Activated naive CD4-positive, alpha-beta T cell treated with anti-CD3 and anti-CD28 coated beads, Interleukin-2, amount 10 ng/mL, durations not matched to agents 7 days and 5 days (primary cell): ENCODE data around the gene TREM2.
A peak's percentile ranks its signal among the peaks of the same experiment; 100 is the strongest.
"Not testable (repeated sequence)": the region's sequence is repeated elsewhere in the genome, so short reads cannot be mapped to it uniquely, and the experiment has no call there.

Experiments used
- CTCF ChIA-PET: fragments of 350-600 bp; sonication (Branson Sonifier 250); formaldehyde crosslinking; loops from one replicate; lab custom pipeline; 2021; ENCODE audit warnings: antibody characterized with exemption; lab: Charles Lee
- DNase-seq: peaks from one replicate; pipeline ENCODE4 v3.0.0-alpha.2; 2020
- H3K27ac Mint-ChIP-seq: one replicate; pipeline ENCODE4 v1.8.0; 2021; ENCODE audit warnings: mild to moderate bottlenecking, moderate library complexity, mixed read lengths
- H3K27me3 Mint-ChIP-seq: one replicate; pipeline ENCODE4 v1.8.0; 2021; ENCODE audit warnings: mild to moderate bottlenecking, mixed read lengths
- H3K36me3 Mint-ChIP-seq: one replicate; pipeline ENCODE4 v1.8.0; 2021; ENCODE audit warnings: mixed read lengths
- H3K4me1 Mint-ChIP-seq: one replicate; pipeline ENCODE4 v1.8.0; 2021; ENCODE audit warnings: mixed read lengths
- H3K4me3 Mint-ChIP-seq: one replicate; pipeline ENCODE4 v1.8.0; 2021; ENCODE audit warnings: mild to moderate bottlenecking, moderate library complexity, mixed read lengths
- H3K9me3 Mint-ChIP-seq: one replicate; pipeline ENCODE4 v1.8.0; 2021; ENCODE audit warnings: mixed read lengths

Gene TREM2

DNA sequence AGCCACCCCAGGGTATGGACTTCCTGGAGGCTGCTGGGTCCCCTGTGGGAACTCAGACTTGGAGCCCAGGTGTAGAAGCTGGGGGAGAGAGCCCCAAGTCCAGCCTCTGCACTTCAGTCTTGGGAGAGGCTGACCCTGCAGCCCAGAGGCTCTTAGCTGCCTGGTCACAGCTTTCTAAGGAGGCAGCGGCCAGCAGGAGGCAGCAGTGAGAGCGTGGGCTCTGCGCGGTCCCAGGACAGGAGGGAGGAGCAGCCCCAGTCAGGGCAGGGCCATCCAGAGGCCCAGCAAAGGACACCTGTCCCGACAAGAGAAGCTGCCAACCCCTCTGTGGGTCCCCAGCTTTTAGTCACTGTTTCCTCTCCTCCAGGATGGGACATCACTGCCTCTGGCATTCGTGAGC is 28.7 kb upstream of the TREM2 start:
- DNase-seq, result no peak
- CTCF ChIA-PET, result interaction anchor here (0.8 to 1.6 kb wide), 3 partner anchors 9 to 127 kb away, joined by 3 to 14 read pairs (median 6); no protein-coding TSS in a partner anchor
- Mint-ChIP-seq H3K4me3 (no peak overlapping the region), H3K9me3 (peaks cover 18% of the 10 kb centered on the region), H3K36me3 (peaks cover 67% of the 10 kb centered on the region), H3K27ac (no peak overlapping the region), H3K4me1 (peaks cover 69% of the 10 kb centered on the region), H3K27me3 (no peaks in the 10 kb centered on the region)

DNA sequence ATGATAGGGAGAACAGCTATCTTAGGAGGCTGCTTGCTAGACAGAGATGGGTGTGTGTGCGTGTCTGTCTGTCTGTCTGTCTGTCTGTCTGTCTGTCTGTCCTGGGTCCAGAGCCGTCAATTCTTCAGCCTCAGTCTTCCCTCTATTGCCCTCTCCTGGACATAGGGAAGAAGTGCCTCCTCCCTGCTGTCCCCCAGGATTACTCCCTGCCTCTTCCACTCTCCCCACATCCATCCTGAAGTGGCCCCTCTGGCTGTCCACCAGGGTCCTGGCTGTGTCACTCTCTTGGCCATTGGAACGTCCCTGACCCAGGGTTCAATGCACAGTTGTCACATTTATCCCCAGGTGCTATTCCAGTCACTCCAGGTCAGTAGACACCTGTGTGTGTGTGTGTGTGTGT is 27.9 kb upstream of the TREM2 start:
- no peaks in the 10 kb centered on the region for H3K27me3 Mint-ChIP-seq
- H3K4me3 Mint-ChIP-seq, result no peak overlapping the region
- peaks cover 69% of the 10 kb centered on the region for H3K4me1 Mint-ChIP-seq
- no peak overlapping the region for H3K27ac Mint-ChIP-seq
- H3K9me3 Mint-ChIP-seq, result peaks cover 18% of the 10 kb centered on the region
- DNase-seq, result no peak
- CTCF ChIA-PET, result interaction anchor here (1.0 kb wide), 1 partner anchor 8 kb away, joined by 3 read pairs; no protein-coding TSS in a partner anchor
- H3K36me3 Mint-ChIP-seq, result peaks cover 59% of the 10 kb centered on the region

DNA sequence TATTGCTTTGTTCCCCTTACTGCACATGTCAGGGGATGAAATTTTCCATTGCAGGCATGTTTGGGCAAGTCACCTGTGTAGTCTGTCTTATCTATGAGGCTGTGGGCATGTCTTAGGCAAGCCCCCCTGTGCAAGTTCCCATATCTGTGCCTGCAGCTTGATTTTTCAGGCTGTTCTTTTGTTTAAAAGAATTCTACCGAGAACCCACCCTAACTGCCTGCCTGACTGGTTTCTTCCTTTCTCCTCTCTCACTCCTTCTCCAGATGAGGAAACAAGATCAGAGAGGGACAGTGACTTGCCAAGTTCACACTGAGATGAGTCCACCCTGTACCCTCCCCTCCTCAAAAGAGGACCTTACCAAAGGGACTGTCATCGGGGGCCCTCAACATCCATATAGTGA is 27.1 kb upstream of the TREM2 start:
- Mint-ChIP-seq H3K27ac (peak overlapping the region; percentile 37), H3K4me1 (peaks cover 69% of the 10 kb centered on the region), H3K27me3 (no peaks in the 10 kb centered on the region), H3K9me3 (peaks cover 18% of the 10 kb centered on the region), H3K36me3 (peaks cover 51% of the 10 kb centered on the region), H3K4me3 (no peak overlapping the region)
- DNase-seq, result no peak
- CTCF ChIA-PET, result interaction anchor here (1.0 kb wide), 1 partner anchor 8 kb away, joined by 3 read pairs; no protein-coding TSS in a partner anchor

DNA sequence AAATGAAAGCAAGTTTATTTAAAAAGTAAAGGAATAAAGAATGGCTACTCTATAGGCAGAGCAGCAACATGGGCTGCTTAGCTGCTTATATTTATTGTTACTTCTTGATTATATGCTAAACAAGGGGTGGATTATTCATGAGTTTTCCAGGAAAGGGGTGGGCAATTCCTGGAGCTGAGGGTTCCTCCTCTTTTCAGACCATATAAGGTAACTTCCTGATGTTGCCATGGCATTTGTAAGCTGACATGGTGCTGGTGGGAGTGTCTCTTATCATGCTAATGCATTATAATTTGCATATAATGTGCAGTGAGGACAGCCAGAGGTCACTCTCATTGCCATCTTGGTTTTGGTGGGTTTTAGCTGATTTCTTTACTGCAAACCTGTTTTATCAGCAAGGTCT is 26.1 kb upstream of the TREM2 start:
- not testable (repeated sequence) for H3K27ac Mint-ChIP-seq, H3K4me3 Mint-ChIP-seq, H3K27me3 Mint-ChIP-seq, DNase-seq
- H3K4me1 Mint-ChIP-seq, result peaks cover 62% of the 10 kb centered on the region
- peaks cover 18% of the 10 kb centered on the region for H3K9me3 Mint-ChIP-seq
- H3K36me3 Mint-ChIP-seq, result peaks cover 42% of the 10 kb centered on the region
- CTCF ChIA-PET, result interaction anchor here (1.0 kb wide), 1 partner anchor 179 kb away, joined by 3 read pairs; no protein-coding TSS in a partner anchor

DNA sequence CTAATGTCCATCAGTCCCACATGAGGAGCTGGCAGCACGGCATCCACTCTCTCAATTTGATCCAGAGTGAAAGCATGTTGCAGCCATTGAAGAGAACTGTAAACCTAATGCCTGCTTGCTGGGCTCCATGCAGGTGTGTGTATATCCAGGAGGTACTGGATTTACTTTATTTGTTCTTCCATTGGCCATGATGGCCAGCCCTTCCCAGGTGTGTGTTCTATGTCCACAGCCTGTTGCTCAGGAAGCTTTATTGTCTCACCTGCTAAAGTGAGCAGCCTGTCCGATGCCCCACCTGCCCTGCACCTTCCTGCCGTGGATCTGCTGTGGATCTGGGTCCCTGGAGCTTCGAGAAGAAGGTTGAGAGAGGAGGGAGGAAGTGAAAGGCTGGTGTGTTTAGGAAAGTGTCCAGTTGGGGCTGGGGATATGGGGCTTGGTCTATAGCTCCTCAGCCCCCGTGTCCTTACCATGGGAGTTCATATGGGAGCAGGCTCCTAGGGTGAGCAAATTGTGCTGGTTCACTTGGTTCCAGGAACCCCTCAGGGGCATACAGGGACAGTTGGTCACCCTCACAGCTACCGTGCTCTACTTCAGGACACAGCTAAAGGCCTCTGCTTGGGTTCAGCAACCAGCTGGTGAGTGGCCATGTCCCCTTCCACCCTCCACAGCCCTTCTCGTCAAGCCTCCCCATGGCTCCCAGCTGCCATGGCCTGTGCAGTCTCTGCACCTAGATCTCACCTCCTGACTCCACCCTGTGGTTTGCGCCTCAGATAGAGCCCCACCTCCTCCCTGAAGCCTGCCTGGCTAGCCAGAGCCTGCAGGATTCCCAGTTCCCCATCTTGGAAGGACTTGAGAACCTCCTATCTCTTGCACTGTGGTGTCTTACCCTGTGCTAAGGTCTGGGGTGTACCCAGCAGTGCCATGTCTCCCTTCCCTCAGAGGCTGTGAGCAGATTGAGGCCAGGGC is 25.3 kb upstream of the TREM2 start:
- Mint-ChIP-seq H3K4me1 (peaks cover 60% of the 10 kb centered on the region), H3K36me3 (peaks cover 38% of the 10 kb centered on the region), H3K27ac (peak overlapping the region; percentile 81), H3K27me3 (no peaks in the 10 kb centered on the region), H3K4me3 (no peak overlapping the region), H3K9me3 (peaks cover 18% of the 10 kb centered on the region)
- CTCF ChIA-PET, result interaction anchor here (0.9 to 1.0 kb wide), 2 partner anchors 90 to 180 kb away, joined by 3 read pairs; no protein-coding TSS in a partner anchor
- DNase-seq, result no peak

DNA sequence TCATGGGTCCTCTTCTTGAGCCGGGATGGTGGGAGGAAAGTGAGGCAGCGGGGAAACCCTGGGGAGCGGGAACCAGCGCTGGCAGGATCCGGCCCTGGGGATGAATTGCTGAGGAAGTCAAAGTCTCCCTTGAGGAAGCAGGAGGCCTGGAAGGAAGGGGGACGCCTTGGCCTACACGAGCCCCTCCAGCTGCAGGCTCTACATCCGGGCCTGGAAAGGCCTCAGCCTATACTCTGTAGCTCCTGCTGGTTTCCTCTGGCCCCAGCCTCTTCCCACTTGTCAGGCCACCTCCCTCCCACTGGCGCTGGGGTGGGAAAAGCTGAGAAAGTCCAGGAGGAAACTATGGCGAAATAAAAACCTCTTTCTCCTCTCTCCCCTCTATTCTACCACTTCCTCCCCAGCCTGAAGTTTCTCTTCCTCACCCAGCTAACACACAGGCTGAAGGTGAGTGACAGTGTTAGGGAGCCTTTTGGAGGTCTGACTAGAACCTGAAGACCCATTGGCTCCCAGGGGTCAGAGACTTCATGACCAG is 23.2 kb upstream of the TREM2 start:
- Mint-ChIP-seq H3K9me3 (peaks cover 18% of the 10 kb centered on the region), H3K36me3 (peaks cover 22% of the 10 kb centered on the region), H3K4me3 (no peak overlapping the region), H3K4me1 (peaks cover 73% of the 10 kb centered on the region), H3K27me3 (peaks cover 3% of the 10 kb centered on the region), H3K27ac (no peak overlapping the region)
- DNase-seq, result no peak
- CTCF ChIA-PET, result interaction anchor here (0.6 to 1.2 kb wide), 3 partner anchors 14 to 147 kb away, joined by 3 to 4 read pairs (median 3); no protein-coding TSS in a partner anchor

DNA sequence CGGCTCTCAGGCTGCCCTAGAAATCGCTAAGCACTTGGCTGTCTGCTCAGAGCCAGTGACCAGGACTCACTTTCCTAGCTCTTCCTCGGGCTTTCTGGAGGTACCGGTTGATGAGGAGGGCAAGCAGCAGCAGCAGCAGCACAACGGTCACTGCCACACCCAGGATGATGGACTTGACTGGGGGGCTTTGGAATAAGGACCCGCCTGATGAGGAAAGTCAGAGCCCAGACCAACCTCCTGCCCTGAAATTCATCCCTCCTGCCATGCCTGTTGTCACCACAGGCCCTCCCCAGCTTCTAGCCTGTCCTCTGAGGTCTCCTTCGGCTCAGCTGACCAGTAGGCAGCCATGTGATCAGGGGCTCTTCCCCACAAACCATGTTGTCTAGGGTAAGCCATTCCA is 21.8 kb upstream of the TREM2 start:
- peaks cover 10% of the 10 kb centered on the region for H3K36me3 Mint-ChIP-seq
- H3K4me1 Mint-ChIP-seq, result peaks cover 69% of the 10 kb centered on the region
- H3K27ac Mint-ChIP-seq, result no peak overlapping the region
- CTCF ChIA-PET, result interaction anchor here (0.8 to 1.5 kb wide), 3 partner anchors 11 to 129 kb away, joined by 3 read pairs; no protein-coding TSS in a partner anchor
- no peak for DNase-seq
- peaks cover 7% of the 10 kb centered on the region for H3K9me3 Mint-ChIP-seq
- no peak overlapping the region for H3K4me3 Mint-ChIP-seq
- peaks cover 11% of the 10 kb centered on the region for H3K27me3 Mint-ChIP-seq

DNA sequence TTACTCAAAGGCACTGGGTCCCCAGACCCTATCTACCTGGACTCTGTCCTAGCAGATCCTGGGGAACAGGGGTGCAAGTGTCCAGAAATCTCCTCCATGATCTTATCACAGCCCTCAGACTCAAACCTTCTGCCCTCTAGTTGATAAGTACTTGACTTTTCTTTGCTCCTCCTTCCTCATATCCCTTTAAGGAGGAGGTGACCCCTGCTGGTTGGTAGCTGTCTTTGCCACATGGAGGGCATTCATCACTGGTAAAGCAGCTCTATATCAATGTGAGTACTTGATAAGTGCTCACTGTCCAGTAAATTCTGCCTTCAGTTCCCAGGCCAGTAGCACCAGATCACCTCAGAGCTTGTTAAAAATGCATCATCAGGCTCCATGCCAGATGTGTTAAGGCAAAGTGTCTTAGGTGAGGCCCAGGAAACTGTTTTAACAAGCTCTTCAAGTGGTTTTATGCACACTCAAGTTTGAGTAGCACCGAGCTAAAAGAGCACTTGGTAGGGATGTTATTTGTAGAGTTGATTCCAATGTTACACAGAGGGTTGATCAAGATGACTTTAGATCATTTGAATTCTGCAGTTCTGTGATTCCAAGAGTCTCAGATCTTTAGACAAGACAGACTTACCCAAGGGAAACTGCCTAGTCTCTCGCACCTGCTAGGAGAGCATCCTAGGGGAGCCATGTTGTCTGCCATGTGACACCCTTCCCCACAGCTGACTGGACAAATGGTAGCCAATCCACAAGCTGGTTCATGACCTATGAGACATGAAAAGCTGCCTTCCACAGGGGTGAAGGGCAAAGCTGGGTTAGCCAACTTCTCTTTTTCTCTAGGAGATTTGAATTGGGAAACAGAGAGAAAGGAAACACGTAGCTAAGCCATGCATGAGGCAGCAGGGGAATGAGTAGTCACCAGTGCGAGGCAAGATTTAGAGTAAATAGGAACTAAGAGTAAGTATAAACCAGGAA is 19.4 kb upstream of the TREM2 start:
- Mint-ChIP-seq H3K27me3 (peaks cover 19% of the 10 kb centered on the region), H3K36me3 (no peaks in the 10 kb centered on the region), H3K27ac (no peak overlapping the region), H3K9me3 (no peaks in the 10 kb centered on the region), H3K4me1 (peaks cover 45% of the 10 kb centered on the region), H3K4me3 (no peak overlapping the region)
- CTCF ChIA-PET, result interaction anchor here (0.6 to 3.4 kb wide), 28 partner anchors 8 to 470 kb away, joined by 3 to 58 read pairs (median 5); partner anchors contain the start of genes NFYA and OARD1
- DNase-seq, result peak; percentile 75

DNA sequence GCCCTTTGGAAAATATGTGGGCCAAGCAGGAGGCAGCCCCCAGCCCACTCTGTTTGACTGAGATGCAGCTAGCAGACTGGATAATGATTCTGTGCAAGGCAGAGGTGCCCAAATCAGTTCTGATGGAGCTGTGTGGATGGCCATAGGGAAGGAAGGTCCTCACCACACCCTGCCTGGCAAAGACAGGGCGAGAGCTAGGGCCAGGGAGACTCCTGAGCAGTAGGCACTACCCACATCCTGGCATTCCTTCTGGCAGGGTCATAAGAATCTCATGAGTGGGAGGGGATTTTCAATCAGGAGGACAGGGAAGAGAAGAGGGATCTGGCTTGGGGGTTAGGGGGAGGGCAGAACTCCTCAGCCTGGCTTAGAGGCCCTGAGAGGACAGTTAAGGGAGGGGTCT is 18.6 kb upstream of the TREM2 start:
- H3K27me3 Mint-ChIP-seq, result peaks cover 27% of the 10 kb centered on the region
- H3K9me3 Mint-ChIP-seq, result no peaks in the 10 kb centered on the region
- DNase-seq, result no peak
- H3K4me1 Mint-ChIP-seq, result peaks cover 37% of the 10 kb centered on the region
- no peaks in the 10 kb centered on the region for H3K36me3 Mint-ChIP-seq
- H3K4me3 Mint-ChIP-seq, result no peak overlapping the region
- H3K27ac Mint-ChIP-seq, result no peak overlapping the region
- CTCF ChIA-PET, result interaction anchor here (0.6 to 3.4 kb wide), 18 partner anchors 11 to 471 kb away, joined by 3 to 58 read pairs (median 5); no protein-coding TSS in a partner anchor

DNA sequence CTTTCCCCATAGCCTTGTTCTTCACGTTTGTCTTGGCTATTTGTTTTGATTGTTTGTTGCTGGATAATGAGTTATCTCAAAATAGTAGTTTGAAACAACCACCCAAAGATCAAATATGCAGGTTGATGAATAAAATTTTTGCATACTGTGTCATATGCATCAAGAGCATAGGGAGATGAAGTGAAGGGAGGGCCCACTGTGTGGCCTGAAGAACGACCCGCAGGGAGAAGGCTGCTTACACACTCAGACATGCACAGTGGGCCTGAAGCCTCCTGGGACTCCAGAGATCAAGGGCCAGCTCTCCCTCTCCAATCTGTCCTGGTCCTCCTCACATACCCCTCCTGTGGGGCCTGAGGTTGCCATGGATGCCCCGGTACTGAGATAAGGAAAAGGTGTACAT is 16.2 kb upstream of the TREM2 start:
- Mint-ChIP-seq H3K27me3 (peaks cover 38% of the 10 kb centered on the region), H3K4me3 (no peak overlapping the region), H3K27ac (no peak overlapping the region), H3K9me3 (no peaks in the 10 kb centered on the region), H3K4me1 (peaks cover 19% of the 10 kb centered on the region), H3K36me3 (no peaks in the 10 kb centered on the region)
- CTCF ChIA-PET, result no interaction called here
- DNase-seq, result no peak

DNA sequence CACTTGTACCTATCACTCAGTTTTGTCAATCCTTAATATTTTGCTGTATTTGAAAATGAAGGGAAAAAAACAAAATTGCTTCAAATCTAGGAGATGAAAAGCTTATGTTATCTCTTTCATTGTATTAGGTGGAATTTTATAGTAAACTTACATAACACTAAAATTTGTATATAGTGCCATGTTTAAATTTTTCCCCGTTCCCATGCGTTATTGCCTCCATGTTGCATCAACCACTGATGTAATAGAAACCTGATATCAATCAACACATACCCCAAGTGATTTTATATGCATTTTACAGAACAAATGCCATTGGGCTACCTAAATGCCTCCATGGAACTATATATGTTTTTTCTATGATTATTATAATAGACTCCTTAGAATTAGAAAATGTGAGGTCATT is 14.8 kb upstream of the TREM2 start:
- Mint-ChIP-seq H3K9me3 (no peaks in the 10 kb centered on the region), H3K27me3 (peaks cover 40% of the 10 kb centered on the region), H3K4me1 (peaks cover 16% of the 10 kb centered on the region), H3K36me3 (no peaks in the 10 kb centered on the region), H3K4me3 (no peak overlapping the region), H3K27ac (no peak overlapping the region)
- CTCF ChIA-PET, result interaction anchor here (0.9 to 1.2 kb wide), 3 partner anchors 28 to 141 kb away, joined by 3 read pairs; no protein-coding TSS in a partner anchor
- DNase-seq, result no peak

DNA sequence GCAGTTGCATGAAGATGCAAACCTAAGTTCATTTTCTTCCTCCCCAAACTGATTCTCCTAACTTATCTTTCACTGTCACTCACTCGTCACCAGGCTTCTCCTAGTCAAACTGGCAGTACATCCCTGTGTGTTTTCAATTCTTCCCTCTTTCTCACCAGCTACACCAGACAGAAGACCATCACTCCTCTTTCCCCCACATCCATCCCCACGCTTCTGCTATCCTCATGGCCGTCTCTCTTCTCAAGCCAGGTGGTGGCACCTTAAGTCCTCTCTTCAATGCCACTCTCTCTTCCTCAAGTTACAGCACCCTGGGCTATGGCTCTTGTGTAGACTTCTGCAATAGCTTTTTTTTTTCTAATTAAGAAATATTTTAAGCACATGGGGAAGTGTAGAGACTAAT is 14.4 kb upstream of the TREM2 start:
- CTCF ChIA-PET, result interaction anchor here (0.9 to 1.2 kb wide), 2 partner anchors 28 to 141 kb away, joined by 3 read pairs; no protein-coding TSS in a partner anchor
- no peak for DNase-seq
- Mint-ChIP-seq H3K4me1 (peaks cover 12% of the 10 kb centered on the region), H3K27me3 (peaks cover 38% of the 10 kb centered on the region), H3K4me3 (no peak overlapping the region), H3K9me3 (no peaks in the 10 kb centered on the region), H3K27ac (no peak overlapping the region), H3K36me3 (no peaks in the 10 kb centered on the region)

DNA sequence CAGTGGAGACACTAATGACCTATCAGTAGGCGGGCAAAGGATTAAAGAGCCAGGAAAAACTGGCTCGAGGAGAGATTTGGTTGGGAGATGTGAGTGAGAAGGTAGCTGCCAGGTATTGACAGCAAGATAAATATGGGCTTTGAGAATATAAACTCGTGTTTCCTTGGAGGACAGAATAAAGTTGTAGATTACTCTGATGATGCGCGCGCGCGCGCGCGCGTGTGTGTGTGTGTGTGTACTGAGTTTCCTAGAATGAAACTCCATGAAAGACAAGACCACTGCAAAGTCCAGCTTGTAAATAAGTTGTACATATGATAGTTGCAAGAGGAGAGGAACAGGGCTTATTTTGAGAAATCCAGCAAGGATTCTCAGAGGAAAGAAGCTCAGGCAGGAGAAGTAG is 13.3 kb upstream of the TREM2 start:
- Mint-ChIP-seq H3K27me3 (peaks cover 38% of the 10 kb centered on the region), H3K4me3 (no peak overlapping the region), H3K27ac (no peak overlapping the region), H3K9me3 (no peaks in the 10 kb centered on the region), H3K4me1 (peaks cover under 1% of the 10 kb centered on the region), H3K36me3 (no peaks in the 10 kb centered on the region)
- no peak for DNase-seq
- CTCF ChIA-PET, result interaction anchor here (0.6 kb wide), 1 partner anchor 102 kb away, joined by 3 read pairs; no protein-coding TSS in a partner anchor
